H1 (cell line): ENCODE measurements around the gene CCDC157. TPM values are rescaled to one million over a fixed set of nuclear protein-coding genes. Genes with fewer than 3 reads are reported as not detected.

Experiments
- CTCF ChIA-PET: fragments of 300-600 bp; sonication (Branson Sonifier 250); formaldehyde crosslinking; loops from one replicate; lab custom pipeline; 2021; ENCODE audit not compliant: partially characterized antibody; lab: Charles Lee
- POLR2A ChIA-PET: fragments of 300-600 bp; sonication (Branson Sonifier 250); formaldehyde crosslinking; loops from one replicate; lab custom pipeline; 2021; ENCODE audit warnings: inconsistent platforms; ENCODE audit not compliant: partially characterized antibody; lab: Charles Lee
- DNase-seq, 2 experiments: peaks; one replicate each; pipeline versions ENCODE4 v3.0.0 to v3.0.0-alpha.2; 2010 to 2022; ENCODE audit warnings: low spot score in 2 of 2, low read depth in 1 of 2, mixed read lengths in 1 of 2
- FAIRE-seq: peaks from 2 replicates; lab custom pipeline; 2011; peaks lifted over from hg19 to GRCh38; lab: Jason Lieb, UNC
- H2AFZ ChIP-seq: 2 replicates; pipeline ENCODE4 v1.8.1; 2012; ENCODE audit warnings: low read length, inconsistent platforms
- H2AK5ac ChIP-seq: 2 replicates; pipeline ENCODE4 v1.6.1; 2013; ENCODE audit warnings: low read depth, low read length
- H2BK120ac ChIP-seq: replicated peaks from 2 replicates; pipeline ENCODE3; 2013; ENCODE audit warnings: low read depth, low read length, inconsistent platforms
- H2BK12ac ChIP-seq: 2 replicates; pipeline ENCODE4 v1.6.1; 2013; ENCODE audit warnings: low read depth, low read length
- H2BK15ac ChIP-seq: 2 replicates; pipeline ENCODE4 v1.6.1; 2013; ENCODE audit warnings: low read length
- H2BK20ac ChIP-seq: 2 replicates; pipeline ENCODE4 v1.6.1; 2013; ENCODE audit warnings: low read length
- H2BK5ac ChIP-seq: 2 replicates; pipeline ENCODE4 v1.6.1; 2013; ENCODE audit warnings: low read depth, low read length
- H3K14ac ChIP-seq: 2 replicates; pipeline ENCODE4 v1.6.1; 2013; ENCODE audit warnings: inconsistent platforms; ENCODE audit not compliant: insufficient read length
- H3K18ac ChIP-seq: 2 replicates; pipeline ENCODE4 v1.6.1; 2013; ENCODE audit warnings: low read length; ENCODE audit errors: extremely low read depth
- H3K23ac ChIP-seq: 2 replicates; pipeline ENCODE4 v1.6.1; 2013; ENCODE audit warnings: inconsistent platforms; ENCODE audit not compliant: insufficient read length
- H3K23me2 ChIP-seq: 2 replicates; pipeline ENCODE4 v1.6.1; 2013; ENCODE audit warnings: low read depth, low read length
- H3K27ac ChIP-seq: 2 replicates; pipeline ENCODE4 v1.6.1; 2011; ENCODE audit warnings: low read depth, low read length, inconsistent platforms
- H3K27me3 ChIP-seq, 4 experiments: replicated peaks in 1 of 4; 1 replicate in 1 of 4; 2 replicates in 3 of 4; pipeline versions ENCODE4 v1.6.1 to v1.8.1; 2011 to 2013; ENCODE audit warnings: low read length in 3 of 4, mild to moderate bottlenecking in 3 of 4, inconsistent platforms in 2 of 4, mixed read lengths in 2 of 4, moderate library complexity in 1 of 4; ENCODE audit not compliant: control insufficient read depth in 3 of 4, insufficient read depth in 3 of 4; ENCODE audit errors: extremely low read depth in 1 of 4
- H3K36me3 ChIP-seq, 4 experiments: 2 replicates each; pipeline versions ENCODE4 v1.6.1 to v1.8.1; 2011 to 2013; ENCODE audit warnings: mild to moderate bottlenecking in 4 of 4, low read length in 3 of 4, moderate library complexity in 2 of 4, control low read depth in 1 of 4, inconsistent platforms in 1 of 4; ENCODE audit not compliant: insufficient read depth in 4 of 4, control insufficient read depth in 2 of 4
- H3K4ac ChIP-seq: replicated peaks from 2 replicates; pipeline ENCODE3; 2013; ENCODE audit warnings: low read length, low read depth, mixed read lengths, inconsistent platforms; ENCODE audit not compliant: insufficient read length
- H3K4me1 ChIP-seq, 4 experiments: replicated peaks in 1 of 4; 1 replicate in 1 of 4; 2 replicates in 3 of 4; pipeline versions ENCODE4 v1.6.1 to v1.8.1; 2011 to 2013; ENCODE audit warnings: low read length in 3 of 4, inconsistent platforms in 2 of 4, mixed read lengths in 1 of 4; ENCODE audit not compliant: insufficient read depth in 4 of 4, control insufficient read depth in 3 of 4
- H3K4me2 ChIP-seq, 2 experiments: 2 replicates each; pipeline versions ENCODE4 v1.6.1 to v1.8.1; 2011 to 2013; ENCODE audit warnings: low read depth in 2 of 2, low read length in 2 of 2, control low read depth in 1 of 2, inconsistent platforms in 1 of 2, mild to moderate bottlenecking in 1 of 2; ENCODE audit not compliant: insufficient read depth in 1 of 2
- H3K4me3 ChIP-seq, 4 experiments: fragments of 200-600, 300-600 bp in 1 of 4; sonication (generic), shearing (Covaris generic), sonication (Bioruptor Twin) in 1 of 4; 2 replicates each; pipeline versions ENCODE4 v1.5.1 to v1.8.1; 2011 to 2016; ENCODE audit warnings: low read length in 4 of 4, low read depth in 3 of 4, control low read depth in 2 of 4, inconsistent platforms in 2 of 4, mild to moderate bottlenecking in 2 of 4, mixed read lengths in 1 of 4, moderate library complexity in 1 of 4; ENCODE audit not compliant: insufficient read depth in 2 of 4; ENCODE audit errors: extremely low read depth in 1 of 4
- H3K56ac ChIP-seq: replicated peaks from 2 replicates; pipeline ENCODE3; 2013; ENCODE audit warnings: low read depth, mild to moderate bottlenecking, mixed read lengths, low read length, inconsistent platforms; ENCODE audit not compliant: insufficient read length
- H3K79me1 ChIP-seq: 2 replicates; pipeline ENCODE4 v1.6.1; 2013; ENCODE audit warnings: low read depth, low read length, control low read depth
- H3K79me2 ChIP-seq, 2 experiments: 2 replicates each; pipeline versions ENCODE4 v1.6.1 to v1.8.1; 2012 to 2013; ENCODE audit warnings: low read length in 2 of 2, mild to moderate bottlenecking in 2 of 2, inconsistent platforms in 1 of 2; ENCODE audit not compliant: insufficient read depth in 2 of 2, control insufficient read depth in 1 of 2
- H3K9ac ChIP-seq, 4 experiments: replicated peaks in 1 of 4; 1 replicate in 1 of 4; 2 replicates in 3 of 4; pipeline versions ENCODE4 v1.6.1 to v1.8.1; 2011 to 2013; ENCODE audit warnings: low read depth in 3 of 4, low read length in 3 of 4, control low read depth in 2 of 4, mild to moderate bottlenecking in 2 of 4, moderate library complexity in 2 of 4, inconsistent platforms in 1 of 4; ENCODE audit errors: extremely low read depth in 1 of 4
- H3K9me3 ChIP-seq, 2 experiments: 2 replicates each; pipeline versions ENCODE4 v1.6.1 to v1.8.1; 2012 to 2013; ENCODE audit warnings: mild to moderate bottlenecking in 2 of 2, moderate library complexity in 2 of 2, control low read depth in 1 of 2, inconsistent platforms in 1 of 2, low read depth in 1 of 2, low read length in 1 of 2, mixed read lengths in 1 of 2; ENCODE audit not compliant: insufficient read depth in 2 of 2
- H4K20me1 ChIP-seq, 2 experiments: replicated peaks in 1 of 2; 2 replicates each; pipeline versions ENCODE3 to v1.8.1; 2011 to 2013; ENCODE audit warnings: inconsistent platforms in 2 of 2, low read length in 2 of 2, mild to moderate bottlenecking in 1 of 2; ENCODE audit not compliant: insufficient read depth in 2 of 2, control insufficient read depth in 1 of 2
- H4K5ac ChIP-seq: 2 replicates; pipeline ENCODE4 v1.6.1; 2013; ENCODE audit warnings: low read length, low read depth, mixed read lengths, inconsistent platforms; ENCODE audit not compliant: insufficient read length
- H4K8ac ChIP-seq: 2 replicates; pipeline ENCODE4 v1.8.0; 2013; ENCODE audit warnings: mild to moderate bottlenecking, moderate library complexity, low read length, inconsistent platforms; ENCODE audit not compliant: insufficient read depth; ENCODE audit errors: extremely low read depth
- H4K91ac ChIP-seq: replicated peaks from 2 replicates; pipeline ENCODE3; 2013; ENCODE audit warnings: low read length, mixed read lengths, inconsistent platforms; ENCODE audit not compliant: insufficient read length
- ASH2L ChIP-seq: fragments of 200-600, 300-600 bp; sonication (generic); IDR thresholded peaks from one replicate; pipeline ENCODE4 v1.7.1; 2017; ENCODE audit warnings: low read length
- EGR1 ChIP-seq: IDR thresholded peaks from 2 replicates; pipeline ENCODE4 v1.6.1; 2011; ENCODE audit warnings: low read depth, low read length, borderline replicate concordance
- HDAC2 ChIP-seq, 2 experiments: fragments of 300-600 bp in 1 of 2; sonication (generic) in 1 of 2; IDR thresholded peaks; 2 replicates each; pipeline ENCODE4 v1.6.1; 2011 to 2012; ENCODE audit warnings: low read depth in 2 of 2, low read length in 2 of 2, mild to moderate bottlenecking in 2 of 2, moderate library complexity in 2 of 2, borderline replicate concordance in 1 of 2, inconsistent platforms in 1 of 2
- JUND ChIP-seq: IDR thresholded peaks from 2 replicates; pipeline ENCODE4 v1.6.1; 2011; ENCODE audit warnings: mild to moderate bottlenecking, improper control_type of control experiment, low read length
- KDM4A ChIP-seq: IDR thresholded peaks from one replicate; pipeline ENCODE4 v1.7.1; 2012; ENCODE audit warnings: low read depth, mild to moderate bottlenecking, moderate library complexity, low read length, inconsistent platforms; ENCODE audit not compliant: severe bottlenecking
- PHF8 ChIP-seq: fragments of 200-600 bp; sonication (generic); conservative IDR thresholded peaks from 2 replicates; pipeline ENCODE4 v1.7.1; 2012; ENCODE audit warnings: low read depth, mild to moderate bottlenecking, inconsistent platforms, low read length, moderate library complexity
- SUZ12 ChIP-seq: fragments of 200-600 bp; sonication (generic); IDR thresholded peaks from 2 replicates; pipeline ENCODE4 v1.6.1; 2012; ENCODE audit warnings: mild to moderate bottlenecking, inconsistent platforms, low read length, moderate library complexity, mixed read lengths
- WGBS, 2 experiments: shearing (Covaris generic) in 1 of 2; methylation state at CpG; one replicate each; pipeline versions ENCODE4 v1.1.6 to v1.1.7; 2013 to 2015; ENCODE audit warnings: low lambda C conversion rate in 2 of 2, mixed read lengths in 2 of 2, inconsistent platforms in 1 of 2, low coverage in 1 of 2, missing lambda C conversion rate in 1 of 2; ENCODE audit not compliant: insufficient replicate concordance in 2 of 2, insufficient coverage in 1 of 2, insufficient read length in 1 of 2; ENCODE audit errors: extremely low coverage in 1 of 2, missing lambda C conversion rate in 1 of 2; 5-methylcytosine and 5-hydroxymethylcytosine counted together
- polyA plus RNA-seq, 7 experiments: library from polyadenylated mRNA; depleted of rRNA in 3 of 7; stranded (reverse) in 5 of 7; unstranded in 2 of 7; fragments of >200 nt in 5 of 7; fragments of 200-250 nt in 2 of 7; gene quantifications; 1 replicate in 5 of 7; 2 replicates in 1 of 7; 4 replicates in 1 of 7; pipeline versions ENCODE4 v1.2.1 to v1.2.3, GENCODE V29; 2011 to 2013; ENCODE audit warnings: missing spikeins in 2 of 7, mixed read lengths in 2 of 7
- total RNA-seq: library from RNA; stranded (reverse); fragmentation: NEBNext Ultra II Directional; extraction: Animal tissue kit (Norgen Biotek cat#: 25700); gene quantifications from 2 replicates; pipeline ENCODE4 v1.2.1, GENCODE V29; 2021
- TF ChIP-seq, protein P1 (sequence below): IDR thresholded peaks from 2 replicates; pipeline ENCODE4 v1.6.1; 2011; ENCODE audit warnings: low read length, improper control_type of control experiment
- TF ChIP-seq, protein P2 (sequence below): IDR thresholded peaks from 2 replicates; pipeline ENCODE4 v1.6.1; 2012; ENCODE audit warnings: inconsistent platforms

CCDC157 gene
- total and polyA plus RNA-seq, 2 of the 8 experiments (the other 6 are each of a cell fraction or from before 2014, with no cell fraction given) = 4.1 to 8.4 TPM

DNA sequence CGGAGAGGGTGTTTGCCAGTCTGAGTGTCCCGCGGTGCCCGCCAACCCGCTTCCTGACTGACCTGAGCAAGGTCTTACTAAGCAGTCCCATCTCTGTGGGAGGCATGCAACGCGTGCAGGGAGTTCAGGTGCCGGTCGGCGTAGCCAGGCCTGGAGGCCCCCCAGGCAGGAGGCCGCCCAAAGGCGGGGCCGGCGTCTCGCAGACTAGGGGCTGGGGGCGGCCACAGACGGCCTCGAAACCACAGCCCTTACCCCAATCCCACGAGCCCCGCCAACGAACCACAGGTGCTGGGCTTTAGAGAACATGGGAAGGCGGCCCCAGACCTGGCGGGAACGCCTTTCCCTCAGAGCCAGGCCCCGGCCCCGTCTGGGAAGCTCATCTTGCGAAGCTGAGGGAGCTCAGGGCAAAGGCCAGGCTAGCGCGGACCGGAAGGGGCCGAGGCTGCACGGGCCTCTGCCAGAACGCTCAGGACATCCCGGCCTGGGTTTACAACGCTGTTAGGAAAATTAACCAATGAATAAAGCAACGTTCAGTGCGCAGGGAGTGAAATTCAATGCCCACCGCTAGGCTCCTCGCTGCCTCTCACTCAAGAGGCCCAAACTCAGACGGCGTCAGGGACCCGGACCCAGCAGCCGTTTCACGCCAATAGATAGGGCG, 66.6 kb downstream of the CCDC157 start:
- ChIA-PET CTCF (interaction anchor here (1.2 to 12.0 kb wide), 6 partner anchors 11 to 183 kb away, joined by 3 to 164 read pairs (median 9); partner anchors contain the start of gene SEC14L2), POLR2A (interaction anchor here (0.6 to 5.2 kb wide), 25 partner anchors 9 to 659 kb away, joined by 3 to 39 read pairs (median 4); partner anchors contain the start of genes CCDC157, SEC14L2, SF3A1 and TBC1D10A)
- Histone ChIP-seq H3K23ac (no peak overlapping the region), H4K5ac (peak overlapping the region; percentile 82), H2BK5ac (peak overlapping the region; percentile 94), H3K4me3 (peak overlapping the region; percentile 58 to 88 (median 72)), H3K79me1 (no peaks in the 10 kb centered on the region; the same call in 1 of the 2 replicates), H2BK15ac (peak overlapping the region; percentile 76; the same call in 1 of the 2 replicates), H3K14ac (no peak overlapping the region), H2BK20ac (no peak overlapping the region), H3K27ac (peak overlapping the region; percentile 80), H3K4me1 (peaks cover 3 to 21% (median 13%) of the 10 kb centered on the region in 4 experiments), H2AFZ (0 out of 2 replicates have a peak overlapping the region, but pooled peaks have one; percentile 1), H3K36me3 (peaks cover 2 to 15% (median 5%) of the 10 kb centered on the region in 4 experiments; a peak in 5 of 8 replicates), H4K20me1 (peaks cover 0 to 16% of the 10 kb centered on the region in 2 experiments), H3K23me2 (peaks cover 22% of the 10 kb centered on the region), H3K27me3 (no peaks in the 10 kb centered on the region), H3K9ac (peak overlapping the region; percentile 51 to 87 (median 82)), H3K4me2 (peak overlapping the region; percentile 71 to 93), H4K91ac (peak overlapping the region; percentile 90), H3K18ac (peak overlapping the region; percentile 98), H2BK120ac (peak overlapping the region; percentile 38), H2AK5ac (no peak overlapping the region), H3K56ac (peak overlapping the region; percentile 67), H3K4ac (peak overlapping the region; percentile 51), H2BK12ac (peak overlapping the region; percentile 4), H3K79me2 (peaks cover 0 to 7% of the 10 kb centered on the region in 2 experiments; a peak in 1 of 4 replicates), H4K8ac (peak overlapping the region; percentile 88; the same call in 1 of the 2 replicates), H3K9me3 (no peaks in the 10 kb centered on the region)
- no peak for DNase-seq
- no peak for FAIRE-seq
- WGBS, 2 experiments = 1% methylated on average over 39 of the region's 45 CpGs; no CpG with 5 or more reads in 1 of the 2 experiments
- TF ChIP-seq PHF8 (peak; percentile 38; the same call in 1 of the 2 replicates), SUZ12 (0 out of 2 replicates have a peak, but pooled peaks have one; percentile 34), ASH2L (peak; percentile 76), KDM4A (peak; percentile 65), HDAC2 (IDR thresholded peaks at IDR 0.05; ENCODE audit: borderline replicate concordance in 1 of 2, low read depth in 2 of 2, low read length in 2 of 2) (peak in 1 of 2 experiments; percentile 62; a peak in 1 of 4 replicates), EGR1 (no peak), JUND (no peak)
- TF ChIP-seq, protein P1, sequence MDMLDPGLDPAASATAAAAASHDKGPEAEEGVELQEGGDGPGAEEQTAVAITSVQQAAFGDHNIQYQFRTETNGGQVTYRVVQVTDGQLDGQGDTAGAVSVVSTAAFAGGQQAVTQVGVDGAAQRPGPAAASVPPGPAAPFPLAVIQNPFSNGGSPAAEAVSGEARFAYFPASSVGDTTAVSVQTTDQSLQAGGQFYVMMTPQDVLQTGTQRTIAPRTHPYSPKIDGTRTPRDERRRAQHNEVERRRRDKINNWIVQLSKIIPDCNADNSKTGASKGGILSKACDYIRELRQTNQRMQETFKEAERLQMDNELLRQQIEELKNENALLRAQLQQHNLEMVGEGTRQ = no peak
- TF ChIP-seq, protein P2, sequence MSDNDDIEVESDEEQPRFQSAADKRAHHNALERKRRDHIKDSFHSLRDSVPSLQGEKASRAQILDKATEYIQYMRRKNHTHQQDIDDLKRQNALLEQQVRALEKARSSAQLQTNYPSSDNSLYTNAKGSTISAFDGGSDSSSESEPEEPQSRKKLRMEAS = peak; percentile 54
